HG02938 (cell line): Measurements from ENCODE around the gene UNC50.
"Not testable (repeated sequence)": the region's sequence is repeated elsewhere in the genome, so short reads cannot be mapped to it uniquely, and the experiment has no call there.

Experiments used
- ATAC-seq: cut with Tn5 transposase; IDR thresholded peaks from one replicate; pipeline ENCODE4 v1.9.1; 2021; ENCODE audit warnings: mild to moderate bottlenecking, moderate library complexity; ENCODE audit not compliant: unreplicated experiment

Gene UNC50

GRCh38 chr2:98607741-98608115 lies 661 bp upstream of the UNC50 start:
- ATAC-seq, result peak; percentile 7

- ATAC-seq, result peak; percentile 4
Observed at GRCh38 chr2:98608962-98609604, 694 bp downstream of the UNC50 start.

- no peak for ATAC-seq
Observed at GRCh38 chr2:98614024-98614739, 5.8 kb downstream of the UNC50 start.

- no peak for ATAC-seq
Observed at GRCh38 chr2:98615481-98615880, 7.1 kb downstream of the UNC50 start.

GRCh38 chr2:98617149-98617548 lies 8.8 kb downstream of the UNC50 start:
- no peak for ATAC-seq

- ATAC-seq, result no peak
Observed at GRCh38 chr2:98623657-98624056, 15.3 kb downstream of the UNC50 start.

- no peak for ATAC-seq
Observed at GRCh38 chr2:98632351-98632750, 24.0 kb downstream of the UNC50 start.

GRCh38 chr2:98634406-98635092 lies 26.2 kb downstream of the UNC50 start:
- no peak for ATAC-seq

GRCh38 chr2:98637401-98638147 lies 29.2 kb downstream of the UNC50 start:
- no peak for ATAC-seq

- ATAC-seq, result no peak
Observed at GRCh38 chr2:98643496-98644100, 35.2 kb downstream of the UNC50 start.

- ATAC-seq, result no peak
Observed at GRCh38 chr2:98647636-98648035, 39.2 kb downstream of the UNC50 start.

- ATAC-seq, result no peak
Observed at GRCh38 chr2:98648451-98648850, 40.1 kb downstream of the UNC50 start.

GRCh38 chr2:98649135-98649991 lies 41.0 kb downstream of the UNC50 start:
- peak; percentile 70 for ATAC-seq

GRCh38 chr2:98649992-98650375 lies 41.6 kb downstream of the UNC50 start:
- ATAC-seq, result no peak

GRCh38 chr2:98650998-98651397 lies 42.6 kb downstream of the UNC50 start:
- no peak for ATAC-seq

GRCh38 chr2:98654699-98655495 lies 46.5 kb downstream of the UNC50 start:
- ATAC-seq, result no peak

GRCh38 chr2:98656800-98657199 lies 48.4 kb downstream of the UNC50 start:
- ATAC-seq, result no peak

GRCh38 chr2:98658816-98659490 lies 50.6 kb downstream of the UNC50 start:
- ATAC-seq, result no peak

- ATAC-seq, result not testable (repeated sequence)
Observed at GRCh38 chr2:98659491-98659840, 51.1 kb downstream of the UNC50 start.
